ENCODE data around the gene GALNT2.

Gene GALNT2

DNA sequence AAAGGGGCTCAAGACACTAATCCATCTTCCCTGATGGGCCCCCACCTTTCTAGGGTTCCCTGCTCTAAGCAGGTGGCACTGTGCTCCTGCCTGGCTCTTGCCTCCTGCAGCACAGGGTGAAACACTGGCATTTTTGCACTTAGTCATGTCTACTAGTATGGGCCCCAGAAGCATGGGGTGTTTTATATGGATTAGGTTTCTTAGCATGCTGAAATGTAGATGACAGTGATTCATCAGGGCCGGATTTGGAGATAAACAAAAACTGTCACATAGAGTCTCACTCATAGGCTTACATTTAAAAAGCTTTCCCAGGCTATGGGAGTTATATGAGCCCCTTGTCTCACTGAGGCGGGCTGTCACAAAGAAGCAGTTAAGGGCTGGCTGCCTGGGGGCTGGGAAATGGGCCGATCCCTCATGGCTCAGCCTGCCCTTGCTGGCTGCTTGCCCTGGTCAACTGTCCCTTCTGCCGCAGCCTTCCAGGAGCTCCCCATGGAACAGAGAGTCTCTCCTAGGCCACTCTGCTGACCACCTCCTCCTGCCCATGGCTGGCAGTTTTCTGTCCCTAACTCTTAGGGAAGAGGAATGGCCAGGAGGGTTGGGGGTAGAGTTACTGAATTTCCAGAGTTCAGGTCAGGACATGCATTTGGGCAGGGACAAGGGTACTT, 6.5 kb downstream of the GALNT2 start:
- no peak for DNase-seq

DNA sequence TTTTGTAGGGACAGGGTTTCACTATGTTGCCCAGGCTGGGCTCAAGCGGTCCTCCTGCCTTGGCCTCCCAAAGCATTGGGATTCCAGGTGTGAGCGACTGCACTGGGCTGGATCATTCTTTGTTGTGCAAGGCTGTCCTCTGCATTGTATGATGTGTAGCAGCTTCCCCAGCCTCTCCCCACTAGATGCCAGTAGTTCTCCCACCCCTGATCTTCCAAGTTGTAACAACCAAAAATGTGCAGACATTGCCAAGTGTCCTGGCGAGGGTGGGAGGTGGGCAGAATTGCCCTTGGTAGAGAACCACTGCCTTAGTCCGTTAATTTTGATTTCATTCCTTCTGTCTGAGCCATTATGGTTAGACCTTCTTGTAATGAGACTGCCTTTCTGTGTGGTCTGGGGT, 7.2 kb downstream of the GALNT2 start:
- no peak for DNase-seq

DNA sequence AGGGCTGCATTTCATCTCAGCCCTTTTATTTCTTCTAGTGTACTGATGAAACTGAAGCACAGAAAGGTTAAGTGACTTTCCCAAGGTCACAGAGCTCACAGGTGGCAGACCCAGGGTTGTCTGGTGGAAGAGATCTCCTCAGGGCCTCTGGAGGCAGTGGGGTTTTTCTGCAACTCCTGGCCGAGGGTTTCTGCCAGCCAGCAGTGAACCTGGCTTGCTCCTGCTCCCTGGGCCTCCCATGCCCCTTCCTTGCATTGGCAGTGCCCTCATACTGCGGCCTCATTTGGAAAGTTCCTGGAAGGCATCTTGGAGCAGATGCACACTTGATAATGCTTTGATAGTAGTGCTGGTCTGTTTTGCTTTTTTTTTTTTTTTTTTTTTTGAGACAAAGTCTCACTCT, 7.7 kb downstream of the GALNT2 start:
- no peak for DNase-seq

DNA sequence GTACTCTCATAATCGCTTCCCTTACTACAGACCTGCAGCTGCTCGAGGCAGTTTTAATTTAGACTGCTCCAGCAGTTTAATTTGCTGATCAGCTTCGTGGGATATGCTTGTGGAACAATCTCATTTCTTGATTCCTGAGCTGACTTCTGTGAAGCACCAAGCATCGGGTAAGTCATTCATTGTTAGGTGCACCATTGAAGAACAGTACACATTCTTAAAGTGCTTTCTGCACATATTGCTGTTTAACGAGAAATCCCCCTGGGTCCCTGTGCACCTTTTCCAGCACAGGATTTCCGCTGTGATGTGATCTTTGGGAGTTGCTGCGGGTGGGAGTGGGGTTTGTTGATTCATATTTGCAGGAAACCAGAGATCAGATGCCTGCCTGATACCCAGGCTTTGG, 9.1 kb downstream of the GALNT2 start:
- no peak for DNase-seq

DNA sequence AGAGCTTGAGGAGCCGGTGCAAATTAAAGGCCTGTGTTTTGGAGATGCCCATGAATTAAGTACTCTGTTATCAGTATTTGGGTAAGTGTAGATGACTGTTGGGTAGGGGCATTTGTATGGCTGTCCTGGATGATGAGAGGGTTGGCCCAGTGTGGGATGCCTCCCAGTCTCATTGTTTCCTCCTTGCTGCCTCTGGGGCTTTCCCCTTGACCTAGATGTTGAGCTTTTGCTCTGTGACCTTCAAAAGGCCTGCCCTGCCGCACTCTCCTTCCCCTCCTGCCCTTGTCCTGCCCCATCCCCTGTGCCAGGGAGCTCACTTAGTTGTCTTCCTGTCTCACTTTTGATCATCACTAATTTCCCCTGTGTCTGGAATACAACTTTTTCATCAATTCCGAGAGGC, 10.0 kb downstream of the GALNT2 start:
- no peak for DNase-seq

DNA sequence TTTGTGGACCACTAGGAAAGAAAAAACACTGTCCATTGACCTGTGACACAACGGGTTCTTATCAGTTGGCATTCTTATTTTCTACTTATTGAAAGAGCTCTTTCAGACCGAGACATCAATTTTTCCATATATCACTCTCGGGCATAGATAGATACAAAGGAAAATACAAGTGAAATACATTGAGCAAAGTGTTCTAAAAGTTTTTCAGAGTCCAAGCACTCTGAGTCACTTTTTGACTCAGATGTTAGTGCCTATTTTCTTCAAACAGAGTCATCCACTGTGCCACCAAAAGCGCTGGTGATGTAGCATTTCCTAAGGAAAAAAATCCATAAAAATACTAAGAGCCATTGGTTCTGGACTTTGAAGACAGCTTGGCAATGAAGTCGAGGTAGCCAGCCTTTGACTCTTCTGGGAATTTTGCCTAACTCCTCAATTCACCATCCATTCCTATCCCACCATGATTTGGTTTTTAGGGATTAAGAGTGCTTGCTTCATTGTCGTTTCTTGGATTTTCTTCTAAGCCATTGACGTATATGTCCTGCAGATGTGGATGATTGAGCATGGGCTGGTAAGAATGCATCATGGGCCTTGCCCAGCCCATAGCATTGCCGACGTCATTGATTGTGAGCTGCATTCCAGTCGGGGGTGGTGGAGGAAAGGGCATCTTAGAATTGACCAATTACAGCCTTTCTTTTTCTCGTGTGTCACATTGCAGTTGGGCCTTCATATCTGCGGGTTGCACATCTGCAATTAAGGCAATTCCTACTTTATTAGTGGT, 10.6 kb downstream of the GALNT2 start:
- DNase-seq, result no peak

DNA sequence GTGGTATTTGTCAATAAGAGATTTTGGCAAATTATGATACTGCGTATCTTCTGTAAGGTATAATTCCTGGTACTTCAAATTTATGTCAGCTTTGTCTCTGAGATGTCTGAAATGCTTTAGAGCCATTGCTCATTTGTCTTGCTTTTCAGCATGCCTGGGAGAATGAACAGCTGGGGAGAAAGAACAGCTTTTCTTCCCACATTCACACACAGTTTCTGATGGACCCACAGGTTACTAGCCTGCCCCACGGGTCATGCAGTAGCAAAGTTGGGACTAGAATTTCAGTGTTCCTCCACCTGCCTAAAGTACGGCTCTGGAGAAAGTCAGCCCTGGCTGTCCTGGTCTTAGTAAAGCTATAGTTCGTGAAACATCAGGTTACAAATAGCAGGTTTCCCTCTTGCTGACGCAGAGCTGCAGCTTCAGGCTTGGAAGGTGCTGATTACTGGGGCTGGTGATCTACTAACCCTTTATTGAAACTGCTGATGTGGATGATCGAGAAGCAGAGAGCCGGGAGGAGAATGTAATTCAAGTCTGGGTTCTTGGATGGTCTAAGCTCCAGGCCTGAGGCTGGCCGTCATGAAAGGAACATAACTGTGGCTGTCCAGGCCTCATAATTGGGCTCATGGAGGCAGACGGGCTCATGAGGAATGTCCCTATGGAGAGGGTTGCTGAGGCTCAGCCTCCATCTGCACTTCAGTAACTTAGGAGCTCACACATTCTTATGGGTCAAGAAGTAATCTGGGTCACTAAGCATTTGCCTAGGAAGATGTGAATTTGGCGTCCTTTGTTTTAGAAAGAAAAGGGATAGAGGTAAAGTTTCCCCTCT, 12.4 kb downstream of the GALNT2 start:
- DNase-seq, result no peak

DNA sequence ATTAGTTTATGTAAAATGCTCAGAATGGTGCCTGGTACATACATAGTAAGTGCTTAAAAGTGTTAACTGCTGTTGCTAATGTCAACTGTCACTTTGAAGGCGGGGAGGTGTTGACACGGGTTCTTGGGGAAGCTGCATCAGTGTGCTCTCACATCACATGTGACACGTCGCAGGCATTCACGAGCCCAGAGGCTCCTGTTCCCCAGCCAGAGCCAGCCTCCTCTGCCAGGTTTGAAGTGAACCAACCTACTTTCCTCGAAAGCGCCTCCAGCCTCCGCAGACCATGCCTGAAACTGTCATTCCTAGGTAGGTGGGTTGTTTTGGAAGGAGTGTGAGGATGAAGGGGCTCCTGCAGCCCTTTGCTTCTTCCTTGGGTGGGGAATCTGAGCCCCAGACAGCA, 13.8 kb downstream of the GALNT2 start:
- DNase-seq, result no peak

DNA sequence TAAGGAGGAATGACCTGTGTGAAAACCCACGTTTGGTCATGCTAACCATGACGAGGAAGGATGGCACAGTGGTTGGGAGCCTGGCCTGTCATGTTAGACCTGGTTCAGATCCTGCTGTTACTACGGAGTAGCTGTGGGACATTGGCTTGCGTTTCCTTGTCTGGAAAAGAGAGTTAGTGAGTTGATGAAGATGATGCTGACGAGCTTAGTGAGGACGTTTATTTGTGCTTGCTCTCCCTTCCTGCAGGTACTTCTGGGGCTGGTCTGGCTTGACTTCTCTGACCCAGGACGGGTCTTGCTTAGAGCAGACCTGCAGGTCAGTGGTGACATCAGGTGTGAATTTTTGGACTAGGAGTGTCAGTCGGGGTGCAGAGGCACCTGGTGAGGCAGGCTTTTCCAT, 14.7 kb downstream of the GALNT2 start:
- DNase-seq, result no peak

DNA sequence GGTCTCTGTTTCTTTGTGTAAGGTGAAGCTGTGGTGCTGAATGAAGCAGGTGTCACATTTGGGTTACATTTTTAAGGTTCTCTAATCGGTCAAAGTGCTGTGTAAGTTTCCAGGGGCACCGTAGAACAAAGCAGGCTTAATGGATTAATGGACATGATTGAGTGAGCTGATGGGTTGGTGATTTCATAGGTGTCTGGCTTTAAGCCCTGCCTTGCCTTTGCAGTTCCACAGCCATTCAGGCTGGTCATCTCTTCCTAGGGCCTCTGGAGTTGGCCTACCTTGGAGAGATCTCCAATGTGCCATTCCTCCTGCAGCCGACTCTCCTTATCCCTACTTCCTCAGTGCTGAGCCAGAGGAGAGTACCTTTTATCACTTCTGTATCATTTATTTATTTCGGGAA, 15.2 kb downstream of the GALNT2 start:
- no peak for DNase-seq

DNA sequence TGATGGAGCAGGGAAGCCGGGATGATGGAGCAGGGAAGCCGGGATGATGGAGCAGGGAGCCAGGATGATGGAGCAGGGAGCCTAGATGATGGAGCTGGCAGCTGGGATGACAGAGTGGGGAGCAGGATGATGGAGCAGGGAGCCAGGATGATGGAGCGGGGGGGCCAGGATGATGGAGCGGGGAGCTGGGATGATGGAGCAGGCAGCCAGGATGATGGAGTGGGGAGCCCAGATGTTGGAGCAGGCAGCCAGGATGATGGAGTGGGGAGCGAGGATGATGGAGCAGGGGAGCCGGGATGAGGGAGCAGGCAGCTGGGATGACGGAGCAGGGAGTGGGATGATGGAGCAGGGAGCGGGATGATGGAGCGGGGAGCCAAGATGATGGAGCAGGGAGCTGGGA, 16.0 kb downstream of the GALNT2 start:
- DNase-seq, result no peak

DNA sequence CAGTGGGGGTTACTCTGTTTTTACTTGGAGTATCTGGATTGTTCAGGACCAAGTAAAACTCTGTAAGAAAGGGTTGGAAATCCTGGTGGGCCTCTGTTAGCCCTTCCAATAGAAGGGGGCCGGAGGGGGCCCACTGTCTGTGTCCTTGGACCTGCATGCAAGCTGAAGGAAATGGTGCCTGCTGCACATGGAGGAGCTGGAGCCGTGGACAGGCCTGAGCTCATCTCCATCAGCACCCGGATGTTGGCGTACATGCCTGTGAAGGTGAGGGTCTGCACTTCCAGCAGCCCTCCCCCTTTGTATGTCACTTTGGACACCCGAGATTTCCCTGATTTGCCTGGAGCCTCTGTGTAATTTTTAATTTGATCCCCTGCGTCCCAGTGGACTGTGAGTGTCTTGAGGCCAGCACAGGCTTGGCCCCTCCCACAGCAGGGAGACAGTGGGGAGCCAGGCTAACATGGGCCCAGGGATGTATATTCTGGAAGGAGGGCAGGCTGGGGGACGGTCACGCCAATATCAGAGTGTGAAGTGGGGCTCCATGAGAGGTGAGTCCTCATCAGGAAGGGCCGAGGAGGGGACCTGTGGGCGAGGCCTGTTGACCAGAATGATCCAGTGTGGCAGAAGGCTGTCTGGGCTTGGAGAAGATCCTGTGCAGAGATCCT, 16.8 kb downstream of the GALNT2 start:
- no peak for DNase-seq

DNA sequence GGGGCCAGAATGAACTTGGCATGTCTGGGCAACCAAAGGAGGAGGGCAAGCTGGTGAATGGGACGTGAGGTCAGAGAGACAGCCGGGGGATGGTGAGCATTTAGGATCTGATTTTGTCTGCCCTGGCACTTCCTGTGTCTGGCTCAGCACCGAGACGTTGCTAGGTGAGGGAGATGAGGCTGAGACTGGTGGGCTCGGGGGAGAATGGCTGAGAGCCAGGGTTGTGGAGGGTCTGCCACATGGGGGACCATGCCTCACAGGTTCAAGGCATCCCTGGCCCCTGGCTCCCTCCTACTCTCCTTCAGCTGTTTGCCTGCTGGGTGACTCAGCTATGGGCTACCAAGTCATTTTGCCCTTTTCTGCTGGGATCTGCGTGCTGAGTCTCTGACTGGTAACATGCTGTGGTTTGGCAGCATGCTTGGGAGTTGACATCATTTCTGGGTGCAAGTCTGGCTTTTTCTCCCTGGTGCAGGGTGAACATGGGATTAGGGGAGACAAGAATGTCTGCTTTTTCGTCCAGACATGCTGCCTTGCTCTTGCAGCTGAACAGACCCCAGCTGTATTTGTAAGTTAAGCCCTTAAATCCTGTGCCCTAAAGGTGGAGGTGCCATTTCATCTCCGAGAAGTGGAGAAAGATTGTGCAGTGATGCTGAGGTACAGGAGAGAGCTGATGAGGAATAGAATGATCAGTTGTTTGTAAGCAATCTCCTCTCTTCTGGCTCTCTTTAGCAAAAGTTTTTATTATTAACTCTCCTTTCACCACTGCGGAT, 17.6 kb downstream of the GALNT2 start:
- no peak for DNase-seq

DNA sequence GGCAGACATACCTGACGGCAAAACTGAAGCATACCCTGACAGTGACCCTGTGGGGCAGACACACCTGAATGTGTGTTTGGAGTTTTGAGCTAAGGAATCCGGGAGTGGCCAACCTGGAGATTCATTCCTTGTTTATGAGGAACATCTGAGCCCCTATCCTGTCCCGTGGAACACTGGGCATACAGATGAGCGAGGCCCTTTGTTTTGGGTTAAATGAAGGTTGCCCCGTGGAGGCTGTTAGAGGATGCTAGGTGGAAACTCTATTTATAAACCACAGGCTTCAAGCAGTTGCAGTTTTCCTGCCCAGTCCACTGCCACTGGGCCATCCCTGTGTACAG, 18.1 kb downstream of the GALNT2 start:
- no peak for DNase-seq

DNA sequence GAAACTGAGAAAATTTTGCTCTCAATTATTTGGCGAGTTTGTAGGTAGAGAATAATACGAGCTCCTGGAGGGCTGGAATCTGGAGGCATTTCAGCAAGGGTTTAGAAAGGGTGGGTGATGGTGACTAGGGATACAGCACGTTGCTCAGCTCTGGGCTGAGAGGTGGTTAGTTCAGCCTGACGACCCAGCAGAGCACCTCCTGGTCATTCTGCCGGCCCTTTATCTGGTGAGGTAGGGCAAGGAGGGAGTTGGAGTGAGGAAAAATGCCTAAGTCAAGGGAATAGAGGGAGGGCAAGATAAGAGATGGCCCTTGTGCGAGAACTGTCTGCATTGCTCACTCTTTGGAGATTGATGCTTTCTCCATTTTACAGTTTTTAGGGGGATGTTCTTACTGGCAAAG, 19.1 kb downstream of the GALNT2 start:
- no peak for DNase-seq

DNA sequence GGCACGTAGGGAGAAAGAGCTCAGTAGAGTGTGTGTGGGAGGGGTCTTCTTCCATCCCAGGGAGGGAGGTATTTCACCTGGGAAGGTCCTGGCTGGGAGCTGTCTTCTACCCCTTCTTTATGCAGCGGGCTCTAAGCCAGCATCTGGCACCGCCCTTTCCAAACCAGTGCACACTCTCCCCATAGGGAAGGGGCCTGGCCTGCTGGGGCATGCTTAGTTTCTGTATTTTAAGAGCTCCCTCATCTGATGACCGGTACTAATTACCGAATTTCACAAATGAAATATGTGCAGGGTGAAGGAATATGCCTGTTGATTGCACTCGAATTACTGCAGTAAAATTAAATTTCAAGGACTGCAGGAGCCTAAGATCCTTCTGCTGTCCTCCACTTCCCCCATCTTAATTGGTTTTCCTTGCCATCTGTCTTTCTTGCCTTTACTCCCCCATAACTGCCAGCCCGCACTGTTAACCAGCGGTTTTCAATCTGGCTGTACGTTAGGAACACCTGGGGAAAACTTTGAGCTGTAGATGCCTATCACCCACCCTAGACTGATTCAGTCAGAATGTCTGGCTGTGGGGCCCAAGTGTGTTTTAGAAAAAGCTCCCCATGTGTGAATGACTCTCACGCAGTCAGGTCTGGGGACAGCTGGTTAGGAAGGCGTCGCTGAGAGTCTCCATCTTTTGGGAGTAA, 20.1 kb downstream of the GALNT2 start:
- no peak for DNase-seq

DNA sequence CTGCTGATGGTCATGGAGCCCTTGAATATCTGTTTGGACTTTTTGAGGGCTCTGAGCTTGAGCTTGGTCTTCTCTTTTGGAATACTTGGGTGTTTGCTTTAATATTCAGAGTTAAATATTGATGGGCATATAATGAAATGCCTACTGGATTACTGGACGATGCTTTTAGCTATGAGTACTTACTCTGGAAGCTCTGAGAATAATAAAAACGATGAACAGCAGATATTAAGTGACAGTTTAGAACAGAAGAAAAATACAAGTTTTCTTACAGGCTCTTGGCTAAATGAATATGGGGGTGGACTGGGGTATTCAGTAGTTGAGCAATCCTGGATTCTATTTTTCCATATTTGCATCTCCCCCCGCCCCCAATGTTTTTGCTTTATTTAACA, 20.7 kb downstream of the GALNT2 start:
- no peak for DNase-seq

DNA sequence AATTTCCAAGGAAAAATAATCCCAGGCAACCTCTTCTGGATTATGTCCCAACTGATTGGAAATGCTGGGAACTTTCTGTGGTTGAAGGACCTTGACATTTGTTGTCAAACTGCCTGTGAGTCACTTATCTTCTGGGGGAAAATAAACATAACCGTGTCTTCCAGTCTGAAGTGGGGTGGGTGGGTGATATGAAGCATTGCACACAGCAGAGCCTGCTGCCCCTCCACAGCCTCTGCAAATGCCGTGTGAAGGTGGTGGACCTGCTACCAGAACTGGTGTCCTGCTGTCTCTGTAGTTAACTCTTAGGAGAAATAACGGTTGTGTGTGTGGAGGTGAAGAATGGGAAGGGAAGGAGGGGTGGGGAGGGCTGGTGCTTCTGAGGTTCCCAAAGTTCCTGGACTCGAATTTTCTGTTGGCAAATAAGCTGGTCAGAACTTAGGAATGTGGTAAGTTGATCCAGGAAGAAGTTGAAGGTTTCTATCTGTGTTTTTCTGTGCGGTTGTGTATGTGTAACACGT, 23.2 kb downstream of the GALNT2 start:
- no peak for DNase-seq

DNA sequence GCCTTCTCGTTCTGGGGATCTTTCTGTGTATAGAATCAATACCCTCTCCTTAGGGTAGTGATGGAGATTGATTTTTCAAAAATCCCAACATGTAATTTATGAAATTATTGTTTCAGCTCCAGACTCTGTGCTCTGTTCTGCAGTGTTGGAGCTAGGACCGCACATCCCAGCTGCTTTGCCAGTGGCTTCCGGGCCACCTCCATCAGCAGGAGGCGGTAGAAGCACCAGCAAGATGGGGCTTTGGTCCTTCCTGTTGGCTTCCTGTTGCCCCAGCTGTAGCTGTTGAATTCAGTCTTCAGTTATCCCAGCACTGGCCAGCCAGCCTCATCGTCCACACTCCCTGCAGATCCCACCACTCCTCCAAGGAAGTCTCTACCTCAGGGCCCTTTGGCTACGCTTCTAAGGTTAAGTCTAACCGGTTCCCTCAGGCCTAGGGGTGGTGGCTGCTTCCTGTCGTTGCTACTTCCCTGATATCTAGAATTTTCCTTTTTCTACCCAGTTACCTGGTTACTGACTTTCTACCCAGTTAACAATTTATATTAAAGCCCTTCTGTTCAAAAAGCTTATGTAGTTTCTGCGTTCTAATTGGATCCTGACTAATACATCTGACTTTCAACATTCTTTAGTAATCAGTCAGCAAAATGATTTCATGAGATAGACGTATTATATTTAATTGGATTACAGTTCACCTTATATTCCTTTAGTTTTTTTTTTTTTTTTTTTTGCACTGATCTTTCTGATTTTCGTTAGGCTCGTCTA, 24.6 kb downstream of the GALNT2 start:
- no peak for DNase-seq

DNA sequence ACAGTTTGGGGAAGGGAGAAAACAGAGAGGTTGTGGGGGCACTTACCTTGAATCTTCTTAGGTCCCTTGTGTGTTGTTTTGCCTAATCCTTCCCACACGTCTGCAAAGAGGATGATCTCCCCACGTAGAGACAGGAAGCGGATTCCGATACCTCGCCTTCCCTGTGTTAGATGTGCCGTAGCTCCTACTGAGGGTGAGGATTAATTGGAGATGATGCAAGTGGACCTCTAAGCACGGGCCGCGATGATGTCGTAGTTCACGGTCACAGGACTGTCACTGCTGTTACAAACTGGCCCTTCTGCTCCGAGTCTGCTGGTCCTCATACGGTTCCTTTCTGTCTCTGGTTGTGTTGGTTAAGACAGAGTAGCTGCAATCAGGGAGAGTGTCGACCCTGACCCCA, 27.7 kb downstream of the GALNT2 start:
- DNase-seq, result no peak

DNA sequence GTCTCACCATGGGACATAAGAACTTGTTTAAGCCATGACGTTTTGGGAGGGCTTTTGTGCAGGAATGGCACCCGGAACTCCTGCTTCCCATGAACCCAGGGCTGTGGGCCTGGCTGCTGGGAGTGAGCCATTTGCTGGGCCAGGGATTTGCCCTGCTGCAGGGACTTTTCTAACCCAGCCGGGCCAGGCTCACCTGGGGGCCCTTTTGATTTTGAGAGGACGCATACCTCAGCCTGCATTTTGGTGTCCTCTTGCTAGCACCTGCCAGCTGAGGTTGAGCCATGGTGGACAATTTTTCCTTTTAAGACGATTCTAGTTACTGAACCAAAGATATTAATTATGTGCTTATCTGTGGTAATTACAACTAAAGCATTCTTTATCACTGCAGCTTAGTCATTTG, 28.9 kb downstream of the GALNT2 start:
- no peak for DNase-seq
